MM.1S (cell line): Measurements from ENCODE around the gene DCBLD1.

Source experiments
- DNase-seq: peaks from one replicate; pipeline ENCODE4 v3.0.0-alpha.2; 2015
- H2AFZ ChIP-seq: fragments of 300-600 bp; sonication (generic); 2 replicates; pipeline ENCODE4 v1.6.0; 2016; ENCODE audit warnings: antibody characterized with exemption, low read length
- H3F3A ChIP-seq: fragments of 300-600 bp; sonication (generic); 2 replicates; pipeline ENCODE4 v1.6.1; 2016; ENCODE audit warnings: mild to moderate bottlenecking, antibody characterized with exemption, low read length, moderate library complexity, mixed read lengths; ENCODE audit not compliant: insufficient read depth
- H3K27ac ChIP-seq: fragments of 300-600 bp; sonication (generic); 2 replicates; pipeline ENCODE4 v1.5.1; 2016; ENCODE audit warnings: mild to moderate bottlenecking, low read length
- H3K27me3 ChIP-seq: fragments of 300-600 bp; sonication (generic); replicated peaks from 2 replicates; pipeline ENCODE4 v1.6.0; 2016; ENCODE audit warnings: low read length; ENCODE audit not compliant: insufficient read depth
- H3K36me3 ChIP-seq: fragments of 300-600 bp; sonication (generic); replicated peaks from 2 replicates; pipeline ENCODE4 v1.6.1; 2016; ENCODE audit warnings: mild to moderate bottlenecking, low read length, mixed read lengths; ENCODE audit not compliant: insufficient read depth
- H3K4me1 ChIP-seq: fragments of 300-600 bp; sonication (generic); 2 replicates; pipeline ENCODE4 v1.6.1; 2016; ENCODE audit warnings: low read length, mixed read lengths
- H3K4me2 ChIP-seq: fragments of 300-600 bp; sonication (generic); 2 replicates; pipeline ENCODE4 v1.6.0; 2016; ENCODE audit warnings: low read depth, low read length
- H3K4me3 ChIP-seq: fragments of 300-600 bp; sonication (generic); 2 replicates; pipeline ENCODE4 v1.5.1; 2016; ENCODE audit warnings: low read length, mixed read lengths
- H3K79me2 ChIP-seq: fragments of 300-600 bp; sonication (generic); 2 replicates; pipeline ENCODE4 v1.6.1; 2016; ENCODE audit warnings: mixed run types, low read length, mixed read lengths
- H3K9ac ChIP-seq: fragments of 300-600 bp; sonication (generic); 2 replicates; pipeline ENCODE4 v1.6.1; 2016; ENCODE audit warnings: low read length, mixed read lengths
- H3K9me2 ChIP-seq: fragments of 300-600 bp; sonication (generic); replicated peaks from 2 replicates; pipeline ENCODE4 v1.6.1; 2016; ENCODE audit warnings: mild to moderate bottlenecking, low read length, mixed read lengths; ENCODE audit not compliant: insufficient read depth
- H3K9me3 ChIP-seq: fragments of 300-600 bp; sonication (generic); replicated peaks from 2 replicates; pipeline ENCODE4 v1.6.1; 2016; ENCODE audit warnings: mild to moderate bottlenecking, low read length, mixed read lengths; ENCODE audit not compliant: insufficient read depth
- H4K20me1 ChIP-seq: fragments of 300-600 bp; sonication (generic); 2 replicates; pipeline ENCODE4 v1.6.1; 2016; ENCODE audit warnings: mild to moderate bottlenecking, low read length, moderate library complexity, mixed read lengths; ENCODE audit not compliant: insufficient read depth
- CTCF ChIP-seq: fragments of 300-600 bp; sonication (generic); IDR thresholded peaks from 2 replicates; pipeline ENCODE4 v1.5.1; 2016; ENCODE audit warnings: antibody characterized with exemption, low read length, mixed read lengths
- EZH2 ChIP-seq: fragments of 300-600 bp; sonication (generic); optimal IDR thresholded peaks from 2 replicates; pipeline ENCODE3; 2017; ENCODE audit warnings: low read depth, mild to moderate bottlenecking, antibody characterized with exemption, low read length, mixed read lengths
- EZH2phosphoT487 ChIP-seq: fragments of 300-600 bp; sonication (generic); IDR thresholded peaks from 2 replicates; pipeline ENCODE4 v1.6.1; 2018; ENCODE audit warnings: antibody characterized with exemption, low read length

The DCBLD1 gene

GRCh38 chr6:117555882-117556498 is 73.5 kb downstream of the DCBLD1 start:
- Histone ChIP-seq H3K9me3 (no peaks in the 10 kb centered on the region), H3K27ac (no peak overlapping the region), H4K20me1 (no peaks in the 10 kb centered on the region), H3K4me1 (peaks cover 12% of the 10 kb centered on the region), H3K9ac (no peak overlapping the region), H3F3A (peaks cover 5% of the 10 kb centered on the region; the same call in 1 of the 2 replicates), H3K4me2 (peak overlapping the region; percentile 40; the same call in 1 of the 2 replicates), H3K36me3 (no peaks in the 10 kb centered on the region), H3K9me2 (no peaks in the 10 kb centered on the region), H2AFZ (no peak overlapping the region), H3K27me3 (no peaks in the 10 kb centered on the region), H3K4me3 (no peak overlapping the region), H3K79me2 (no peaks in the 10 kb centered on the region)
- peak; percentile 57 for DNase-seq
- TF ChIP-seq CTCF (peak; percentile 66), EZH2 (no peak)

GRCh38 chr6:117557951-117558350 is 75.5 kb downstream of the DCBLD1 start:
- Histone ChIP-seq H3K4me1 (peaks cover 11% of the 10 kb centered on the region), H3K27me3 (no peaks in the 10 kb centered on the region), H3K27ac (no peak overlapping the region), H3K36me3 (no peaks in the 10 kb centered on the region), H3K9ac (no peak overlapping the region), H3K9me3 (no peaks in the 10 kb centered on the region), H3F3A (peaks cover 5% of the 10 kb centered on the region; the same call in 1 of the 2 replicates), H3K4me3 (no peak overlapping the region), H4K20me1 (no peaks in the 10 kb centered on the region), H3K9me2 (no peaks in the 10 kb centered on the region), H3K4me2 (no peak overlapping the region), H3K79me2 (no peaks in the 10 kb centered on the region), H2AFZ (no peak overlapping the region)
- no peak for TF ChIP-seq CTCF
- TF ChIP-seq EZH2: no peak
- TF ChIP-seq EZH2phosphoT487: no peak
- no peak for DNase-seq

GRCh38 chr6:117558818-117559217 is 76.3 kb downstream of the DCBLD1 start:
- Histone ChIP-seq H3F3A (peaks cover 5% of the 10 kb centered on the region; the same call in 1 of the 2 replicates), H3K36me3 (no peaks in the 10 kb centered on the region), H2AFZ (no peak overlapping the region), H3K9me2 (no peaks in the 10 kb centered on the region), H3K4me3 (no peak overlapping the region), H4K20me1 (no peaks in the 10 kb centered on the region), H3K27ac (no peak overlapping the region), H3K9me3 (no peaks in the 10 kb centered on the region), H3K4me1 (peaks cover 11% of the 10 kb centered on the region), H3K79me2 (no peaks in the 10 kb centered on the region), H3K4me2 (no peak overlapping the region), H3K9ac (no peak overlapping the region), H3K27me3 (no peaks in the 10 kb centered on the region)
- TF ChIP-seq EZH2phosphoT487 (no peak), EZH2 (no peak), CTCF (no peak)
- no peak for DNase-seq
